ENCODE measurements around the gene OR51V1.

GRCh38 chr11:5204787-5205186, 4.3 kb upstream of the OR51V1 start:
- TF ChIP-seq POLR2A (IDR thresholded peaks at IDR 0.05; ENCODE audit: low read depth, low read length) (no peak), POLR2AphosphoS5 (IDR thresholded peaks at IDR 0.05; ENCODE audit: low read depth, low read length) (no peak)

Data from GM12892 (cell line).